Upper lobe of right lung (tissue), 1 donor: ENCODE results near the gene GABRG3. TPM values are rescaled to one million over a fixed set of nuclear protein-coding genes. Genes with fewer than 3 reads are reported as not detected.

Source experiments
- ATAC-seq: fragments of 200-7000 bp; cut with Tn5 transposase; one replicate; pipeline ENCODE4 v1.9.1; 2020; ENCODE audit warnings: mild to moderate bottlenecking, moderate library complexity
- DNase-seq: peaks from one replicate; pipeline ENCODE4 v3.0.0-alpha.2; 2020
- H3K27ac ChIP-seq: fragments of 200-600 bp; one replicate; pipeline ENCODE4 v1.8.0; 2022
- H3K27me3 ChIP-seq: fragments of 200-600 bp; one replicate; pipeline ENCODE4 v1.8.0; 2022; ENCODE audit warnings: mild to moderate bottlenecking
- H3K36me3 ChIP-seq: fragments of 200-600 bp; one replicate; pipeline ENCODE4 v1.8.0; 2022
- H3K4me1 ChIP-seq: fragments of 200-600 bp; one replicate; pipeline ENCODE4 v1.8.0; 2022
- H3K4me3 ChIP-seq: fragments of 200-600 bp; one replicate; pipeline ENCODE4 v1.8.0; 2022; ENCODE audit warnings: mild to moderate bottlenecking
- H3K9me3 ChIP-seq: fragments of 200-600 bp; one replicate; pipeline ENCODE4 v1.8.0; 2022
- CTCF ChIP-seq: fragments of 200-600 bp; IDR thresholded peaks from one replicate; pipeline ENCODE4 v1.8.0; 2022; ENCODE audit warnings: antibody characterized with exemption
- intact Hi-C: fragments of 100-400 bp; cut with DNase I; formaldehyde crosslinking; loops from one replicate; pipeline ENCODE4 v1.11.0; 2022
- total RNA-seq: library from RNA; stranded (reverse); fragmentation: NEBNext Ultra II Directional; extraction: Animal tissue kit (Norgen Biotek cat#: 25700); gene quantifications from one replicate; pipeline ENCODE4 v1.2.1, GENCODE V29; 2021
- donor health status: DM: no; HTN: yes; CAD: no; lungs with severe emphysema.

GABRG3 gene
- total RNA-seq, 1 donor from 2014 or later: not detected

GRCh38 chr15:27097506-27097905 is 126.5 kb downstream of the GABRG3 start:
- no peaks in the 10 kb centered on the region for H3K9me3 ChIP-seq
- H3K27ac ChIP-seq: no peak overlapping the region
- TF ChIP-seq CTCF: no peak
- no peaks in the 10 kb centered on the region for H3K36me3 ChIP-seq
- intact Hi-C loops: no loop called here
- ATAC-seq (no peak), DNase-seq (no peak)
- H3K27me3 ChIP-seq: no peaks in the 10 kb centered on the region
- H3K4me3 ChIP-seq: no peak overlapping the region
- H3K4me1 ChIP-seq: no peaks in the 10 kb centered on the region

- intact Hi-C loops: no loop called here
- no peak overlapping the region for H3K27ac ChIP-seq
- DNase-seq (no peak), ATAC-seq (no peak)
- no peak for TF ChIP-seq CTCF
- no peaks in the 10 kb centered on the region for H3K36me3 ChIP-seq
- no peaks in the 10 kb centered on the region for H3K4me1 ChIP-seq
- H3K27me3 ChIP-seq: no peaks in the 10 kb centered on the region
- no peak overlapping the region for H3K4me3 ChIP-seq
- no peaks in the 10 kb centered on the region for H3K9me3 ChIP-seq
These were observed 131.0 kb downstream of the GABRG3 start for GRCh38 chr15:27101982-27102381.

GRCh38 chr15:27111323-27111722 is 140.3 kb downstream of the GABRG3 start:
- no peak for DNase-seq
- H3K36me3 ChIP-seq: no peaks in the 10 kb centered on the region
- no peaks in the 10 kb centered on the region for H3K9me3 ChIP-seq
- intact Hi-C loops: no loop called here
- TF ChIP-seq CTCF: no peak
- no peak for ATAC-seq
- no peaks in the 10 kb centered on the region for H3K27me3 ChIP-seq
- no peaks in the 10 kb centered on the region for H3K4me1 ChIP-seq
- no peak overlapping the region for H3K27ac ChIP-seq
- H3K4me3 ChIP-seq: no peak overlapping the region

GRCh38 chr15:27114473-27114872 is 143.5 kb downstream of the GABRG3 start:
- H3K4me3 ChIP-seq: no peak overlapping the region
- no peaks in the 10 kb centered on the region for H3K9me3 ChIP-seq
- no peaks in the 10 kb centered on the region for H3K36me3 ChIP-seq
- intact Hi-C loops: no loop called here
- no peak overlapping the region for H3K27ac ChIP-seq
- ATAC-seq (no peak), DNase-seq (no peak)
- H3K27me3 ChIP-seq: no peaks in the 10 kb centered on the region
- no peaks in the 10 kb centered on the region for H3K4me1 ChIP-seq
- no peak for TF ChIP-seq CTCF

GRCh38 chr15:27119695-27120266 is 148.8 kb downstream of the GABRG3 start:
- no peaks in the 10 kb centered on the region for H3K27me3 ChIP-seq
- no peak overlapping the region for H3K4me3 ChIP-seq
- DNase-seq: no peak
- H3K4me1 ChIP-seq: no peaks in the 10 kb centered on the region
- intact Hi-C loops: no loop called here
- no peak for ATAC-seq
- no peaks in the 10 kb centered on the region for H3K9me3 ChIP-seq
- TF ChIP-seq CTCF: no peak
- H3K27ac ChIP-seq: no peak overlapping the region
- H3K36me3 ChIP-seq: no peaks in the 10 kb centered on the region

- Histone ChIP-seq H3K27me3 (no peaks in the 10 kb centered on the region), H3K27ac (no peak overlapping the region), H3K36me3 (no peaks in the 10 kb centered on the region), H3K9me3 (no peaks in the 10 kb centered on the region), H3K4me3 (no peak overlapping the region), H3K4me1 (no peaks in the 10 kb centered on the region)
- DNase-seq: no peak
- TF ChIP-seq CTCF: no peak
- ATAC-seq: no peak
- intact Hi-C loops: no loop called here
These were observed 150.7 kb downstream of the GABRG3 start for GRCh38 chr15:27121672-27122071.
